GM23338 (cell line): ENCODE measurements around the gene KCNJ16.

Experiments used
- CREB1 ChIP-seq: fragments of 250-450 bp; sonication (Bioruptor Pico); IDR thresholded peaks from 2 replicates; pipeline ENCODE4 v1.5.0; 2020; ENCODE audit warnings: low read depth, mild to moderate bottlenecking, moderate library complexity
- EZH2 ChIP-seq: fragments of 200-600 bp; sonication (generic); IDR thresholded peaks from one replicate; pipeline ENCODE4 v1.8.0; 2017; ENCODE audit warnings: antibody characterized with exemption, mild to moderate bottlenecking, low read depth; ENCODE audit not compliant: unreplicated experiment
- EZH2phosphoT487 ChIP-seq: fragments of 200-600 bp; sonication (generic); IDR thresholded peaks from one replicate; pipeline ENCODE4 v1.8.1; 2018; ENCODE audit warnings: antibody characterized with exemption; ENCODE audit not compliant: unreplicated experiment
- JUNB ChIP-seq: IDR thresholded peaks from one replicate; pipeline ENCODE4 v1.6.1; 2016; ENCODE audit warnings: antibody characterized with exemption; ENCODE audit not compliant: unreplicated experiment
- NANOG ChIP-seq: IDR thresholded peaks from 2 replicates; pipeline ENCODE4 v1.6.1; 2016; ENCODE audit warnings: antibody characterized with exemption, borderline replicate concordance
- POLR2AphosphoS5 ChIP-seq: IDR thresholded peaks from 2 replicates; pipeline ENCODE4 v1.6.1; 2016; ENCODE audit warnings: antibody characterized with exemption, low read depth
- TF ChIP-seq, protein P1 (sequence below), 2 experiments: fragments of 200-600 bp in 1 of 2; sonication (generic) in 1 of 2; conservative IDR thresholded peaks; 2 replicates each; pipeline versions ENCODE4 v1.5.1 to v1.6.1; 2016 to 2017; ENCODE audit warnings: antibody characterized with exemption in 2 of 2, low read depth in 2 of 2, mild to moderate bottlenecking in 2 of 2, moderate library complexity in 1 of 2
- TF ChIP-seq, protein P2 (sequence below): IDR thresholded peaks from one replicate; pipeline ENCODE4 v1.6.1; 2018; ENCODE audit warnings: antibody characterized with exemption; ENCODE audit not compliant: unreplicated experiment
- TF ChIP-seq, protein P3 (sequence below): IDR thresholded peaks from 2 replicates; pipeline ENCODE4 v1.6.1; 2016; ENCODE audit warnings: antibody characterized with exemption

DNA sequence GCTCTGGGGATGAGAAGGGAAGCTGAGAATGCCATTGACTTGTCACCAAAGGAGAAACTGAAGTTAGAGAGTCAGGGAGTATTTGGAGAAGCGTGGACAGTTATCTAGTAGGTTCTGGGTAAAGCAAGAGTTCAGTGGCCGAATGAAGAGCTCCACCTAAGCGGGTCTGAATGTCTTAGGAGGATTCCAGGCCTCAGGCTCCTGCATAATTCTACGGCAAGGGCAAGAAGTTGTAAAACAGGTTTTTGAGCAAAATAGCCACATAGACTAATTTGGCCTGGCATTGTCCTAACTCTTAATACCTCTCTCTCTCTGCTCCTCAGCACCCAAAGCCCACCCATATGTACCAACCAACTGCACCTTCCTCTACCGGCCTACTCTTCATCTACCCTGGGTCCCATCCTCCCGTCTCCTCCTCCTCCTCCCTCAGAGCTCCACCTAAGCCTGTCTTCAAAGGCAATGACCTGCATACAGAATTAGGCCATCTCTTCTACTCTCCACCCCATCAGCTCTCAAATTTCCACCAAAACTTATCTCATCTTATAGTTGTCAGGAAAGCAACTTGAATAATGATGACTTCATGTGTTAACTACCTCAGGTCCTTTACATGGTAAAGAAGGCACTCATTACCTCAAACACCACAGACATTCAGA is 52.3 kb downstream of the KCNJ16 start:
- TF ChIP-seq, protein P1, sequence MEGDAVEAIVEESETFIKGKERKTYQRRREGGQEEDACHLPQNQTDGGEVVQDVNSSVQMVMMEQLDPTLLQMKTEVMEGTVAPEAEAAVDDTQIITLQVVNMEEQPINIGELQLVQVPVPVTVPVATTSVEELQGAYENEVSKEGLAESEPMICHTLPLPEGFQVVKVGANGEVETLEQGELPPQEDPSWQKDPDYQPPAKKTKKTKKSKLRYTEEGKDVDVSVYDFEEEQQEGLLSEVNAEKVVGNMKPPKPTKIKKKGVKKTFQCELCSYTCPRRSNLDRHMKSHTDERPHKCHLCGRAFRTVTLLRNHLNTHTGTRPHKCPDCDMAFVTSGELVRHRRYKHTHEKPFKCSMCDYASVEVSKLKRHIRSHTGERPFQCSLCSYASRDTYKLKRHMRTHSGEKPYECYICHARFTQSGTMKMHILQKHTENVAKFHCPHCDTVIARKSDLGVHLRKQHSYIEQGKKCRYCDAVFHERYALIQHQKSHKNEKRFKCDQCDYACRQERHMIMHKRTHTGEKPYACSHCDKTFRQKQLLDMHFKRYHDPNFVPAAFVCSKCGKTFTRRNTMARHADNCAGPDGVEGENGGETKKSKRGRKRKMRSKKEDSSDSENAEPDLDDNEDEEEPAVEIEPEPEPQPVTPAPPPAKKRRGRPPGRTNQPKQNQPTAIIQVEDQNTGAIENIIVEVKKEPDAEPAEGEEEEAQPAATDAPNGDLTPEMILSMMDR (conservative IDR thresholded peaks at IDR 0.05; ENCODE audit: low read depth in 2 of 2) = no peak
- TF ChIP-seq EZH2phosphoT487 = no peak
- no peak for TF ChIP-seq POLR2AphosphoS5
- TF ChIP-seq, protein P2, sequence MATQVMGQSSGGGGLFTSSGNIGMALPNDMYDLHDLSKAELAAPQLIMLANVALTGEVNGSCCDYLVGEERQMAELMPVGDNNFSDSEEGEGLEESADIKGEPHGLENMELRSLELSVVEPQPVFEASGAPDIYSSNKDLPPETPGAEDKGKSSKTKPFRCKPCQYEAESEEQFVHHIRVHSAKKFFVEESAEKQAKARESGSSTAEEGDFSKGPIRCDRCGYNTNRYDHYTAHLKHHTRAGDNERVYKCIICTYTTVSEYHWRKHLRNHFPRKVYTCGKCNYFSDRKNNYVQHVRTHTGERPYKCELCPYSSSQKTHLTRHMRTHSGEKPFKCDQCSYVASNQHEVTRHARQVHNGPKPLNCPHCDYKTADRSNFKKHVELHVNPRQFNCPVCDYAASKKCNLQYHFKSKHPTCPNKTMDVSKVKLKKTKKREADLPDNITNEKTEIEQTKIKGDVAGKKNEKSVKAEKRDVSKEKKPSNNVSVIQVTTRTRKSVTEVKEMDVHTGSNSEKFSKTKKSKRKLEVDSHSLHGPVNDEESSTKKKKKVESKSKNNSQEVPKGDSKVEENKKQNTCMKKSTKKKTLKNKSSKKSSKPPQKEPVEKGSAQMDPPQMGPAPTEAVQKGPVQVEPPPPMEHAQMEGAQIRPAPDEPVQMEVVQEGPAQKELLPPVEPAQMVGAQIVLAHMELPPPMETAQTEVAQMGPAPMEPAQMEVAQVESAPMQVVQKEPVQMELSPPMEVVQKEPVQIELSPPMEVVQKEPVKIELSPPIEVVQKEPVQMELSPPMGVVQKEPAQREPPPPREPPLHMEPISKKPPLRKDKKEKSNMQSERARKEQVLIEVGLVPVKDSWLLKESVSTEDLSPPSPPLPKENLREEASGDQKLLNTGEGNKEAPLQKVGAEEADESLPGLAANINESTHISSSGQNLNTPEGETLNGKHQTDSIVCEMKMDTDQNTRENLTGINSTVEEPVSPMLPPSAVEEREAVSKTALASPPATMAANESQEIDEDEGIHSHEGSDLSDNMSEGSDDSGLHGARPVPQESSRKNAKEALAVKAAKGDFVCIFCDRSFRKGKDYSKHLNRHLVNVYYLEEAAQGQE = no peak
- no peak for TF ChIP-seq CREB1 (CRISPR knock-in tag)
- TF ChIP-seq, protein P3, sequence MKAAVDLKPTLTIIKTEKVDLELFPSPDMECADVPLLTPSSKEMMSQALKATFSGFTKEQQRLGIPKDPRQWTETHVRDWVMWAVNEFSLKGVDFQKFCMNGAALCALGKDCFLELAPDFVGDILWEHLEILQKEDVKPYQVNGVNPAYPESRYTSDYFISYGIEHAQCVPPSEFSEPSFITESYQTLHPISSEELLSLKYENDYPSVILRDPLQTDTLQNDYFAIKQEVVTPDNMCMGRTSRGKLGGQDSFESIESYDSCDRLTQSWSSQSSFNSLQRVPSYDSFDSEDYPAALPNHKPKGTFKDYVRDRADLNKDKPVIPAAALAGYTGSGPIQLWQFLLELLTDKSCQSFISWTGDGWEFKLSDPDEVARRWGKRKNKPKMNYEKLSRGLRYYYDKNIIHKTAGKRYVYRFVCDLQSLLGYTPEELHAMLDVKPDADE = no peak
- TF ChIP-seq NANOG = no peak
- TF ChIP-seq EZH2 = no peak
- no peak for TF ChIP-seq JUNB
